GM23338 (cell line): ENCODE results near the gene CPB2.

ENCODE experiments used
- NANOG ChIP-seq: IDR thresholded peaks from 2 replicates; pipeline ENCODE4 v1.6.1; 2016; ENCODE audit warnings: antibody characterized with exemption, borderline replicate concordance
- POLR2AphosphoS5 ChIP-seq: IDR thresholded peaks from 2 replicates; pipeline ENCODE4 v1.6.1; 2016; ENCODE audit warnings: antibody characterized with exemption, low read depth
- TF ChIP-seq, protein P1 (sequence below), 2 experiments: fragments of 200-600 bp in 1 of 2; sonication (generic) in 1 of 2; conservative IDR thresholded peaks; 2 replicates each; pipeline versions ENCODE4 v1.5.1 to v1.6.1; 2016 to 2017; ENCODE audit warnings: antibody characterized with exemption in 2 of 2, low read depth in 2 of 2, mild to moderate bottlenecking in 2 of 2, moderate library complexity in 1 of 2

DNA sequence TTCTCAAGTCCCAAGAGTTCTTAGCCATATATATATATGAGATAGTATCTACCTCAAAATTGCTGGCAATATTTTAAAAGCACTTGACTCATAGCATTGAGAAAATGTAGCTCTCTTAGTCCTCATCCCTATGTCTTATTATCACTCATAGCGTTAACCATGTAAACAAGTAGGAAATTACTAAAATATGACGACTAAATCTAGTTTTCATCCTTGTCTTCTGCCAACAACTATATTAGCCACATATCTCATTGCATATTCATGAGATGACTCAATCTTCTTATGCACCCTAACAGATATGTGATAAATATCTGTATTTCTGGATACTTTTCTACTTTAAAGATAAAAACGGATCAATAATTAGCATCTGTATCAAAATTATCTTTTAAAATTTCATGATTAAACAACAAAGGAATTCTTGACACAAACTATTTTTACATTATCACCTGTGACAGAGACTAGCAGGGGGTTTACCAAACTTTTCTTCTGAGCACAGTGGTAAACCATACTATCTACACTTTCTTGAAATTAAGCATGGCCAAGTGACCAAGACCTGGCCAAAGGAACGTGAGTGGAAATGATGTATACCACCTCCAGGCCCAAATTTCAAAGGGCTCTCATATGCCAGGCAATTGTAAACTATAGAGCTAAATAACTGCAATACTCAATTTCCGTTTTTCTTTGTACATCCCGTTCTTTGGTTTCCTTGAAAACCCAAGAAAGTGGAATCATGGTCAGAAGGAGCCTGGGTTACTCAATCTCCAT, 98.0 kb downstream of the CPB2 start:
- TF ChIP-seq, protein P1, sequence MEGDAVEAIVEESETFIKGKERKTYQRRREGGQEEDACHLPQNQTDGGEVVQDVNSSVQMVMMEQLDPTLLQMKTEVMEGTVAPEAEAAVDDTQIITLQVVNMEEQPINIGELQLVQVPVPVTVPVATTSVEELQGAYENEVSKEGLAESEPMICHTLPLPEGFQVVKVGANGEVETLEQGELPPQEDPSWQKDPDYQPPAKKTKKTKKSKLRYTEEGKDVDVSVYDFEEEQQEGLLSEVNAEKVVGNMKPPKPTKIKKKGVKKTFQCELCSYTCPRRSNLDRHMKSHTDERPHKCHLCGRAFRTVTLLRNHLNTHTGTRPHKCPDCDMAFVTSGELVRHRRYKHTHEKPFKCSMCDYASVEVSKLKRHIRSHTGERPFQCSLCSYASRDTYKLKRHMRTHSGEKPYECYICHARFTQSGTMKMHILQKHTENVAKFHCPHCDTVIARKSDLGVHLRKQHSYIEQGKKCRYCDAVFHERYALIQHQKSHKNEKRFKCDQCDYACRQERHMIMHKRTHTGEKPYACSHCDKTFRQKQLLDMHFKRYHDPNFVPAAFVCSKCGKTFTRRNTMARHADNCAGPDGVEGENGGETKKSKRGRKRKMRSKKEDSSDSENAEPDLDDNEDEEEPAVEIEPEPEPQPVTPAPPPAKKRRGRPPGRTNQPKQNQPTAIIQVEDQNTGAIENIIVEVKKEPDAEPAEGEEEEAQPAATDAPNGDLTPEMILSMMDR (conservative IDR thresholded peaks at IDR 0.05; ENCODE audit: low read depth in 2 of 2) = no peak
- TF ChIP-seq NANOG = no peak
- no peak for TF ChIP-seq POLR2AphosphoS5
